Choroid plexus epithelial cell (primary cell): ENCODE data around the gene SPG11.

Experiments
- DNase-seq: peaks from one replicate; pipeline ENCODE4 v3.0.0-alpha.2; 2010; ENCODE audit warnings: low read depth
- H3K4me3 ChIP-seq: 2 replicates; pipeline ENCODE4 v1.5.1; 2011; ENCODE audit warnings: low read depth, mild to moderate bottlenecking, control low read depth, low read length, moderate library complexity
- CTCF ChIP-seq: conservative IDR thresholded peaks from 2 replicates; pipeline ENCODE4 v1.5.1; 2011; ENCODE audit warnings: low read depth, mild to moderate bottlenecking, control low read depth, inconsistent platforms, low read length, moderate library complexity

SPG11 gene

GRCh38 chr15:44620081-44620480 lies 43.4 kb downstream of the SPG11 start:
- TF ChIP-seq CTCF, result no peak
- DNase-seq, result no peak
- H3K4me3 ChIP-seq, result no peak overlapping the region

- DNase-seq, result no peak
- TF ChIP-seq CTCF, result no peak
- no peak overlapping the region for H3K4me3 ChIP-seq
Observed at GRCh38 chr15:44616974-44617373, 46.5 kb downstream of the SPG11 start.

- no peak for DNase-seq
- no peak overlapping the region for H3K4me3 ChIP-seq
- TF ChIP-seq CTCF, result no peak
Observed at GRCh38 chr15:44606740-44607139, 56.7 kb downstream of the SPG11 start.

- no peak overlapping the region for H3K4me3 ChIP-seq
- DNase-seq, result no peak
- no peak for TF ChIP-seq CTCF
Observed at GRCh38 chr15:44603126-44603525, 60.3 kb downstream of the SPG11 start.

GRCh38 chr15:44598892-44599291 lies 64.6 kb downstream of the SPG11 start:
- peak; percentile 79 for DNase-seq
- TF ChIP-seq CTCF, result no peak
- H3K4me3 ChIP-seq, result no peak overlapping the region

- no peak for TF ChIP-seq CTCF
- no peak overlapping the region for H3K4me3 ChIP-seq
- DNase-seq, result no peak
Observed at GRCh38 chr15:44598066-44598465, 65.4 kb downstream of the SPG11 start.

GRCh38 chr15:44596511-44597010 lies 66.9 kb downstream of the SPG11 start:
- DNase-seq, result no peak
- no peak overlapping the region for H3K4me3 ChIP-seq
- no peak for TF ChIP-seq CTCF
